Sciatic nerve (tissue), 2 donors: ENCODE measurements around the gene SNCA. TPM values are rescaled to one million over a fixed set of nuclear protein-coding genes. Genes with fewer than 3 reads are reported as not detected.
A peak's percentile ranks its signal among the peaks of the same experiment; 100 is the strongest.

Experiments
- ATAC-seq: fragments of 200-7000 bp; cut with Tn5 transposase; one replicate; pipeline ENCODE4 v1.9.1; 2020; ENCODE audit warnings: mild to moderate bottlenecking, moderate library complexity
- DNase-seq: peaks from one replicate; pipeline ENCODE4 v3.0.0-alpha.2; 2020; ENCODE audit warnings: low spot score
- intact Hi-C: fragments of 100-400 bp; cut with DNase I; formaldehyde crosslinking; loops from one replicate; pipeline ENCODE4 v1.14.2; 2022
- total RNA-seq: library from RNA; stranded (reverse); fragmentation: NEBNext Ultra II Directional; extraction: Animal tissue kit (Norgen Biotek cat#: 25700); gene quantifications from one replicate; pipeline ENCODE4 v1.2.1, GENCODE V29; 2021
- donor health status: DM: no; HTN: no; CAD: no.
- donor health status: DM: no; HTN: no; CAD: no.

SNCA gene
- total RNA-seq = 202 TPM

- DNase-seq (peak; percentile 85), ATAC-seq (peak; percentile 88)
- intact Hi-C loops = no loop called here
These were observed at the start of gene SNCA for GRCh38 chr4:89836897-89837384. Gene SNCA, minus strand, starts transcription at chr4:89837161. Its CDS starts 1,494 bp downstream, at chr4:89835667.

GRCh38 chr4:89879215-89879614 is 42.3 kb upstream of the SNCA start:
- ATAC-seq (no peak), DNase-seq (no peak)
- intact Hi-C loops = no loop called here

GRCh38 chr4:89878611-89879010 is 41.6 kb upstream of the SNCA start:
- intact Hi-C loops = no loop called here
- DNase-seq (no peak), ATAC-seq (no peak)

- ATAC-seq = no peak
- DNase-seq = no peak
- intact Hi-C loops = no loop called here
These were observed 39.6 kb upstream of the SNCA start for GRCh38 chr4:89876548-89876947.

- intact Hi-C loops = no loop called here
- ATAC-seq (no peak), DNase-seq (no peak)
These were observed 34.2 kb upstream of the SNCA start for GRCh38 chr4:89871211-89871610.

GRCh38 chr4:89868999-89869589 is 32.1 kb upstream of the SNCA start:
- DNase-seq (no peak), ATAC-seq (no peak)
- intact Hi-C loops = no loop called here

- intact Hi-C loops = no loop called here
- DNase-seq (no peak), ATAC-seq (no peak)
These were observed 31.3 kb upstream of the SNCA start for GRCh38 chr4:89868276-89868675.

GRCh38 chr4:89863533-89863932 is 26.6 kb upstream of the SNCA start:
- DNase-seq = no peak
- intact Hi-C loops = no loop called here

GRCh38 chr4:89860971-89861370 is 24.0 kb upstream of the SNCA start:
- ATAC-seq (no peak), DNase-seq (no peak)
- intact Hi-C loops = no loop called here

More at GRCh38 chr4:89863533-89863932, 26.6 kb upstream of the SNCA start:
- ATAC-seq = no peak

- no peak for ATAC-seq
- no peak for DNase-seq
- intact Hi-C loops = no loop called here
These were observed 18.3 kb upstream of the SNCA start for GRCh38 chr4:89855236-89855635.

GRCh38 chr4:89847571-89848325 is 10.8 kb upstream of the SNCA start:
- no peak for ATAC-seq
- intact Hi-C loops = no loop called here

GRCh38 chr4:89839558-89839957 is 2.6 kb upstream of the SNCA start:
- DNase-seq (no peak), ATAC-seq (no peak)
- intact Hi-C loops = no loop called here

More at GRCh38 chr4:89847571-89848325, 10.8 kb upstream of the SNCA start:
- no peak for DNase-seq

- no peak for DNase-seq
- intact Hi-C loops = no loop called here
- peak; percentile 7 for ATAC-seq
These were observed 1.0 kb upstream of the SNCA start for GRCh38 chr4:89837993-89838390.

- intact Hi-C loops = no loop called here
- DNase-seq (peak; percentile 62), ATAC-seq (peak; percentile 71)
These were observed 528 bp upstream of the SNCA start for GRCh38 chr4:89837385-89837992.

GRCh38 chr4:89836031-89836745 is 773 bp downstream of the SNCA start:
- intact Hi-C loops = no loop called here
- ATAC-seq = peak; percentile 41
- DNase-seq = peak; percentile 62

GRCh38 chr4:89835413-89835812 is 1.5 kb downstream of the SNCA start:
- no peak for ATAC-seq

GRCh38 chr4:89834486-89835209 is 2.3 kb downstream of the SNCA start:
- intact Hi-C loops = no loop called here
- no peak for ATAC-seq
- DNase-seq = no peak

More at GRCh38 chr4:89835413-89835812, 1.5 kb downstream of the SNCA start:
- intact Hi-C loops = no loop called here
- DNase-seq = no peak

- ATAC-seq = peak; percentile 86
- DNase-seq = no peak
- intact Hi-C loops = no loop called here
These were observed 7.4 kb downstream of the SNCA start for GRCh38 chr4:89829470-89830138.
